ENCODE measurements around the gene NDUFA8. TPM values are rescaled to one million over a fixed set of nuclear protein-coding genes. Genes with fewer than 3 reads are reported as not detected.
A peak's percentile ranks its signal among the peaks of the same experiment; 100 is the strongest.

The NDUFA8 gene
- total and polyA plus RNA-seq, 9 of the 15 experiments (the other 6 are each of a cell fraction or from before 2014, with no cell fraction given), result 105 to 212 (median 133) TPM

- TF ChIP-seq TFAP4 (CRISPR knock-in tag; IDR thresholded peaks at IDR 0.05; ENCODE audit: borderline replicate concordance) (peak; percentile 79), DACH1 (IDR thresholded peaks at IDR 0.05; ENCODE audit: partially characterized antibody) (peak; percentile 71), ZNF274 (IDR thresholded peaks at IDR 0.05; ENCODE audit: borderline replicate concordance, low read depth, low read length) (no peak), E2F4 (CRISPR knock-in tag; IDR thresholded peaks at IDR 0.05; ENCODE audit: low read depth) (no peak), NR2C2 (CRISPR knock-in tag; IDR thresholded peaks at IDR 0.05) (no peak), NR2C2 (tag; IDR thresholded peaks at IDR 0.05) (peak; percentile 60), ZNF79 (CRISPR knock-in tag; IDR thresholded peaks at IDR 0.05; ENCODE audit: low read depth) (no peak), GABPB2 (CRISPR knock-in tag; conservative IDR thresholded peaks at IDR 0.05) (no peak), NEUROD1 (IDR thresholded peaks at IDR 0.05; ENCODE audit: borderline replicate concordance, low read depth, low read length, partially characterized antibody) (no peak), PHB (CRISPR knock-in tag; IDR thresholded peaks at IDR 0.05) (no peak), RBM17 (IDR thresholded peaks at IDR 0.05; ENCODE audit: borderline replicate concordance, low read depth, low read length) (no peak), DDX20 (tag; IDR thresholded peaks at IDR 0.05; ENCODE audit: low read depth) (no peak), ZKSCAN3 (CRISPR knock-in tag; IDR thresholded peaks at IDR 0.05) (no peak), DEAF1 (CRISPR knock-in tag; IDR thresholded peaks at IDR 0.05) (peak; percentile 76), MYNN (IDR thresholded peaks at IDR 0.05) (0 out of 2 replicates have a peak, but pooled peaks have one; percentile 55), MYNN (CRISPR knock-in tag; IDR thresholded peaks at IDR 0.05) (no peak), SMC3 (conservative IDR thresholded peaks at IDR 0.05; ENCODE audit: insufficient read depth, low read depth, low read length) (peak; percentile 68), SMARCA4 (IDR thresholded peaks at IDR 0.05) (no peak), EZH2 (IDR thresholded peaks at IDR 0.05; ENCODE audit: borderline replicate concordance, low read depth, low read length) (no peak), CREB1 (IDR thresholded peaks at IDR 0.05) (no peak), CREB1 (CRISPR knock-in tag; IDR thresholded peaks at IDR 0.05) (no peak), HDAC8 (tag; IDR thresholded peaks at IDR 0.05) (no peak)
Observed at GRCh38 chr9:122099271-122099869, 60.2 kb downstream of the NDUFA8 start (continued).

Measured in K562 (cell line).